HPDE6-E6E7 (cell line): ENCODE results near the gene FGFRL1.

ENCODE experiments used
- DNase-seq: peaks from one replicate; pipeline ENCODE4 v3.0.0; 2011; ENCODE audit warnings: missing footprints; ENCODE audit errors: extremely low spot score

The FGFRL1 gene

DNA sequence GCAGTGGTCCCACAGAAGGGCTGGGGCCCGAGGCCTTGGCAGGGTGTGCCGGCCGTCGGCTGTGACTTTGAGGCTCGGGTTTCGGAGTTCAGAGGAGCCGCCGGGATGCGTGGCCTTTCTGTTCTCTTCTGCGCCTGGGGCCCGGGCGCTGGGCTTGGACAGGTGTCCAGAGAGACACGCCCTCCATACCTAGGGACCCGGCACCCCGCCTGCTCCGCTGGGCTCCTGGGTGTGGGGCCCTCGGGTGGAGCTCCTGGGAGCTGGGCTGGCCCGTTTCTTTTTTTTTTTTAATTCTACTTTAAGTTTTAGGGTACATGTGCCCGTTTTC is 11.3 kb downstream of the FGFRL1 start:
- no peak for DNase-seq

GRCh38 chr4:1023075-1023640 is 11.7 kb downstream of the FGFRL1 start:
- no peak for DNase-seq

DNA sequence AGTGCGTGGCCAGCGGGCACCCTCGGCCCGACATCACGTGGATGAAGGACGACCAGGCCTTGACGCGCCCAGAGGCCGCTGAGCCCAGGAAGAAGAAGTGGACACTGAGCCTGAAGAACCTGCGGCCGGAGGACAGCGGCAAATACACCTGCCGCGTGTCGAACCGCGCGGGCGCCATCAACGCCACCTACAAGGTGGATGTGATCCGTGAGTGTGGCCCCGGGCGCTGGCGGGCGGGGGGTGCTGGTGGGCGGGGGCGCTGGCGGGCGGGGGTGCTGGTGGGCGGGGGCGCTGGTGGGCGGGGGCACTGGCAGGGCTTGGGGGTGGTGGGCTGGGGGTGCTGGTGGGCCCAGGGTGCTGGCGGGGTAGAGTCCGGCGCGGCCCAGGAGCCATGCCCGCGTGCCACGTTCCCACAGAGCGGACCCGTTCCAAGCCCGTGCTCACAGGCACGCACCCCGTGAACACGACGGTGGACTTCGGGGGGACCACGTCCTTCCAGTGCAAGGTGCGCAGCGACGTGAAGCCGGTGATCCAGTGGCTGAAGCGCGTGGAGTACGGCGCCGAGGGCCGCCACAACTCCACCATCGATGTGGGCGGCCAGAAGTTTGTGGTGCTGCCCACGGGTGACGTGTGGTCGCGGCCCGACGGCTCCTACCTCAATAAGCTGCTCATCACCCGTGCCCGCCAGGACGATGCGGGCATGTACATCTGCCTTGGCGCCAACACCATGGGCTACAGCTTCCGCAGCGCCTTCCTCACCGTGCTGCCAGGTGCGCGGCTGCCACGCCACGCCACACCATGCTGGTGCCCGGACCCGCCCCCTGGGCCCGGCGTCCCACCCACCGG is 12.7 kb downstream of the FGFRL1 start:
- DNase-seq: no peak

DNA sequence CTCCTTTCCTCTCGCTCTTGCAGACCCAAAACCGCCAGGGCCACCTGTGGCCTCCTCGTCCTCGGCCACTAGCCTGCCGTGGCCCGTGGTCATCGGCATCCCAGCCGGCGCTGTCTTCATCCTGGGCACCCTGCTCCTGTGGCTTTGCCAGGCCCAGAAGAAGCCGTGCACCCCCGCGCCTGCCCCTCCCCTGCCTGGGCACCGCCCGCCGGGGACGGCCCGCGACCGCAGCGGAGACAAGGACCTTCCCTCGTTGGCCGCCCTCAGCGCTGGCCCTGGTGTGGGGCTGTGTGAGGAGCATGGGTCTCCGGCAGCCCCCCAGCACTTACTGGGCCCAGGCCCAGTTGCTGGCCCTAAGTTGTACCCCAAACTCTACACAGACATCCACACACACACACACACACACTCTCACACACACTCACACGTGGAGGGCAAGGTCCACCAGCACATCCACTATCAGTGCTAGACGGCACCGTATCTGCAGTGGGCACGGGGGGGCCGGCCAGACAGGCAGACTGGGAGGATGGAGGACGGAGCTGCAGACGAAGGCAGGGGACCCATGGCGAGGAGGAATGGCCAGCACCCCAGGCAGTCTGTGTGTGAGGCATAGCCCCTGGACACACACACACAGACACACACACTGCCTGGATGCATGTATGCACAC is 13.6 kb downstream of the FGFRL1 start:
- DNase-seq: no peak

DNA sequence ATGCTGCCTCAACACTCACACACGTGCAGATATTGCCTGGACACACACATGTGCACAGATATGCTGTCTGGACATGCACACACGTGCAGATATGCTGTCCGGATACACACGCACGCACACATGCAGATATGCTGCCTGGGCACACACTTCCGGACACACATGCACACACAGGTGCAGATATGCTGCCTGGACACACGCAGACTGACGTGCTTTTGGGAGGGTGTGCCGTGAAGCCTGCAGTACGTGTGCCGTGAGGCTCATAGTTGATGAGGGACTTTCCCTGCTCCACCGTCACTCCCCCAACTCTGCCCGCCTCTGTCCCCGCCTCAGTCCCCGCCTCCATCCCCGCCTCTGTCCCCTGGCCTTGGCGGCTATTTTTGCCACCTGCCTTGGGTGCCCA is 14.7 kb downstream of the FGFRL1 start:
- DNase-seq: no peak

GRCh38 chr4:1027219-1027914 is 15.9 kb downstream of the FGFRL1 start:
- no peak for DNase-seq

- DNase-seq: no peak
Observed at GRCh38 chr4:1027915-1028238, 16.5 kb downstream of the FGFRL1 start.

DNA sequence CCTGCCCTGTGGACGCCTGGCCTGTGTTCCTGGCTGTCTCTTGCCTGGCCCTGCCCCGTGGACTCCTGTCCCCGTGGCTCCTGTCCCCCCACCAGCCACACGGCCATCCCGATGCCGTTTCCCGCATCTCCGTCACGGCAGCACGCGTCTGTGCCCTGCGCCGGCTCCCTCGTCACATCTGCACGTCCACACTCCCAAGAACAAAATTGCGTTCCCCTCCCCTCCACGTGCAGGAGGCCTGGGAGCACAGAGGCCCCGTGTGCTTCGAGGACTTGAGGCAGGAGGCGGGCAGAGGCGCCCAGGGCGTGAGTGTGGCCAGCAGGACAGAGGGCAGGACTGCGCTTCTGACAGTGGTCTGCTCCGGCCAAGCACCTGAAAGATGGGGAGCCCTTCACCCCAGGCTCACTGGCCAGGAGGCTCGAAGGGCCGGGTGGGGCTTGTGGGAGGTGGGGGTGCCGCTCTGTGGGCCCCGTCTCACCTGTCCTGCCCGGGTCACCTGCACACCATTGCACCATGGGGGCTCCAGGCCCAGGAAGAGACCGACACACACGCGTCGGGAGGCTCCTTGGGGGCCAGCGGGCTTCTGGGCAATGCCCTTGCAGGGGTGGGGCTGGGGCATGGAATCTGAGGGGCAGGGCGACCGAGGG is 17.3 kb downstream of the FGFRL1 start:
- DNase-seq: no peak

- no peak for DNase-seq
Observed at GRCh38 chr4:1029529-1029928, 18.1 kb downstream of the FGFRL1 start.

DNA sequence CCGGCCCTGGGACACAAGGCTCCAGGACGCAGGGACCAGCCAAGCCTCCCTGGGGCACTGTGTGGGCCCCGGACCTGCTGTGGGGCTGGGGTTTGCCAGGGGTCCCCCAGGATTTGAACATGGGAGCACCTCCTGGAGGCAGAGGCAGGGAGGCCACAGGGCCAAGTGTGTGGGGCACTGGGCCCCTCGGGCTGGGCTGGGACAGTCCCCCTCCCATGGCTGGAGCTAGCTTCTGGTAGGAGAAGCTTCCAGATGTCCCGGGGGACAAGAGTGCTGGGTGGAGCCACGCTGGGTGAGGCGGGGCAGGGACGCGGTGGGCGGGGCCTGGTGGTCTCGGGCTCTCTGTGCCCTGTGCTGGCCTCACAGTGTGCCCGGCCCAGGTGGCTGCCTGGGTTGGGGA is 18.6 kb downstream of the FGFRL1 start:
- no peak for DNase-seq

GRCh38 chr4:1030559-1030958 is 19.1 kb downstream of the FGFRL1 start:
- DNase-seq: no peak

DNA sequence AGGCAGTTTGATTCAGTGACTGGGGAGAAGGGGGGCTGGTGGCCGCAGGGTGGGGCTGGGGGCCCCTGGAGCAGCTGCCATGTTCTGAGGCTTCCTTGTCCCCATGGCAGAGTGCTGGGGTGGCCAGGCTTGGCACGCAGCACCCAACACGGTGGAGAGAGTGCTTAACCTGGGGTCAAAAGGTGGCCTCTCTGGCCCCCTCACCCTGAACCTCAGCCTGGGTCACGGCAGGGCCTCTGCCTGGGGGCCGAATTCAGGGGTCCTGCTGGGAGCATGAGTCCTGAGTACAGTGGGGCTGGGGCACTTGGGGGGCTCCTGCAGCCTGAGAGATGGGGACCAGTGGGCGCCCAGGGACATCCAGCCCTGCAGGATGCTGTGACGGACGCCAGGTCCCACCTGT is 19.9 kb downstream of the FGFRL1 start:
- no peak for DNase-seq

GRCh38 chr4:1031956-1032795 is 20.8 kb downstream of the FGFRL1 start:
- DNase-seq: no peak

GRCh38 chr4:1032861-1033260 is 21.4 kb downstream of the FGFRL1 start:
- DNase-seq: no peak

GRCh38 chr4:1033840-1034551 is 22.6 kb downstream of the FGFRL1 start:
- no peak for DNase-seq

GRCh38 chr4:1035510-1035909 is 24.1 kb downstream of the FGFRL1 start:
- no peak for DNase-seq

DNA sequence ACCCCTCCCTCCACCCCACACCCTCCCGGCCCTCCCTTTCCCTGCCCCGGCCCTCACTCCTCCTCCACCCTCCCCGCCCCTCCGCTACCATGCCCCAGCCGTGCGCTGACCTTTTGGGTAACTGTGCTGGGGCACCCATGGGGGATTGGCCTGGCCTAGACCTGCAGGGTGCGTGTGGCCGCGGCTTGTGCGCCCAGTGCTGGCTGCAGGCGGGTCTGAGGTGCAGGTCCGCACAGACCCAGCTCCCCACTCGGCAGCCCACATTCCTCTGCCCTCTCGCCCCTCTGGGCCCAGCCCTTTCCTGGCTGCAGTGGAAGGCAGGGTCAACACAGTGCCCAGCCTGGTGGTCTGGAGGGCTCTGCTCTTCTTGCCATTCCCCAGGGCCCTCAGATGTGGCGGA is 24.7 kb downstream of the FGFRL1 start:
- DNase-seq: no peak

DNA sequence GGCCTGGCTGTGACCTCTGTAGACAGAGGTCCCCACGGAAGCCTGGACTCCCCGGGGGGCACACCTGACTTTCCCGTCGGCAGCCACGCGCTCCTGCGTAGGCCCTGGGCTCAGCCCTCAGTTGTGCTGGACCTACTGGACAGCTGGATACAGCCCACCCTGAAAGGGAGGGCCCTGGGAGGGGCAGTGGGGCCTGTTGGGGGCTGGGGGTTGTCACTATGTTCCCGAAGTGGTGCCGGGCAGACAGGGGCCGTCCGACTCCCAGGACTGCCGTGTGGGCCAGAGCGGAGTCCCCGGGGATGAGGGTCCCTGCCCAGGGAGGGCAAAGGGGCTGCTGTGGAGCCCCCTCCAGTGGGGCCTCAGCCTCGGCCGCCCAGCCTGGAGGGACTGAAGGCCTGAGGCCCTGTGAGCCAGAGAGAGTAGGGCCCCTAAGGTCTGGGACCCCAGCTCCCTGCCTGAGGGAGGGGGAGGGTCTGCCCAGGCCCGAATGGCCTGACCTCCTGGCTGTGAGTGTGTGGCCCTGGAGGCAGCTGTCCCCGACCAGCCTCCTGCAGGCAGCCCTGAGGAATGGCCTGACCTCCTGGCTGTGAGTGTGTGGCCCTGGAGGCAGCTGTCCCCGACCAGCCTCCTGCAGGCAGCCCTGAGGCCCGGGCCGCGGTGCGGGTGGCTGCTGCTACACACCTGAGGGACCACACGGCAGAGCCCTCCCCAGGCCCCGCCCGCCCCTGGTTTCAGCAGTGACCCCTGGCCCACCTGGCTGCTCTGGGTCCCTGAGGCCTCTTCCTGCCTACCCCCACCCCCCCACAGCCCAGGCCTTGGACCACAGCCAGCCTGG is 25.8 kb downstream of the FGFRL1 start:
- DNase-seq: no peak

DNA sequence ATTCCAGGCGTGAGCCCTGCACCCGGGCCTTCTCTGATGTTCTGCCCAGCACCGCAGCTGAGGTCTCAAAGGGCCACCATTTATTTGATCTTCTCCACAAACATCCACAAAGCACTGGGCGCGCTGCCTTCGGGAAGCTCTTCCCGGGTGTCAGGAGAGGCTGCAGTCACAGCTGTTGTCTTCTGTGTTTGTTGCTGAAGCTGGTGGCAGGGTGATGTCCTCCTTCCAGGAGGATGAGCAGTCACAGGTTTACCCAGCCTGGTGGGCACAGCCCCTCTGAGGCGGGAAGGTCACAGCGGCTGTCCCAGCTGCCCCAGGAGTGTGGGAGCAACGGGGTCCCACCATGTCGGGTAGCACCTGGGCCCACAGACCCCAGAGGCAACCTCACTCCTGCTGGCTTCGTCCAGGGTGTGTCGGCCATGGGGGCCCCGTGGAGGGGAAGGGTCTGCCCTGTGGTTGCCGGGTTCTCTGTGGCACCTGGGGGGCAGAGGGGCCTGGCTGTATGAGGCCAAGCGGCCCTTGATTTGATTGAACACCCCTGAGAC is 27.6 kb downstream of the FGFRL1 start:
- no peak for DNase-seq
